Measurements from ENCODE around the gene PSTK. TPM values are rescaled to one million over a fixed set of nuclear protein-coding genes. Genes with fewer than 3 reads are reported as not detected.

Gene PSTK
- polyA plus RNA-seq, 3 donors: 3.5 to 4.7 (median 4.2) TPM

- H3K4me3 ChIP-seq (replicated peaks in 1 of 3; ENCODE audit: low read depth in 2 of 3, low read length in 3 of 3): no peak overlapping the region
- no peaks in the 10 kb centered on the region for H4K20me1 ChIP-seq (ENCODE audit: insufficient read depth, low read length)
- Mint-ChIP-seq H3K4me3 (no peak overlapping the region), H3K9me3 (peaks cover 11 to 35% (median 23%) of the 10 kb centered on the region in 7 donors), H3K4me1 (peaks cover 1% of the 10 kb centered on the region), H3K27me3 (ENCODE audit: low read depth in 3 of 3) (peaks cover 1 to 18% (median 3%) of the 10 kb centered on the region in 3 donors), H3K36me3 (no peaks in the 10 kb centered on the region), H3K27ac (no peak overlapping the region)
- H3K4me2 ChIP-seq (replicated peaks; ENCODE audit: extremely low read depth, low read length, poor library complexity, severe bottlenecking): no peak overlapping the region
- no peaks in the 10 kb centered on the region for H3K27me3 ChIP-seq (ENCODE audit: control insufficient read depth in 2 of 2, insufficient read depth in 2 of 2, low read length in 2 of 2)
- no peaks in the 10 kb centered on the region for H3K4me1 ChIP-seq (ENCODE audit: control insufficient read depth in 1 of 2, insufficient read depth in 2 of 2, low read length in 2 of 2)
- no peaks in the 10 kb centered on the region for H3K79me2 ChIP-seq (ENCODE audit: insufficient read depth, low read length)
- H3K27ac ChIP-seq (ENCODE audit: low read depth in 1 of 2, low read length in 2 of 2): no peak overlapping the region
- no peak overlapping the region for H3K9ac ChIP-seq (ENCODE audit: insufficient read depth, low read length, poor library complexity, severe bottlenecking)
- peak in 1 of 3 donors; percentile 33 for DNase-seq
- peaks cover 11 to 14% of the 10 kb centered on the region in 2 donors for H3K9me3 ChIP-seq (replicated peaks in 1 of 2; ENCODE audit: control insufficient read depth in 1 of 2, insufficient read depth in 1 of 2, low read length in 2 of 2)
- WGBS (ENCODE audit: insufficient coverage): no CpG with 5 or more reads among the region's 3 CpGs
- intact Hi-C loops (cut with micrococcal nuclease): no loop called here
- H2AFZ ChIP-seq (ENCODE audit: insufficient read depth, low read depth, low read length, poor library complexity, severe bottlenecking): no peak overlapping the region
- TF ChIP-seq, protein P1, sequence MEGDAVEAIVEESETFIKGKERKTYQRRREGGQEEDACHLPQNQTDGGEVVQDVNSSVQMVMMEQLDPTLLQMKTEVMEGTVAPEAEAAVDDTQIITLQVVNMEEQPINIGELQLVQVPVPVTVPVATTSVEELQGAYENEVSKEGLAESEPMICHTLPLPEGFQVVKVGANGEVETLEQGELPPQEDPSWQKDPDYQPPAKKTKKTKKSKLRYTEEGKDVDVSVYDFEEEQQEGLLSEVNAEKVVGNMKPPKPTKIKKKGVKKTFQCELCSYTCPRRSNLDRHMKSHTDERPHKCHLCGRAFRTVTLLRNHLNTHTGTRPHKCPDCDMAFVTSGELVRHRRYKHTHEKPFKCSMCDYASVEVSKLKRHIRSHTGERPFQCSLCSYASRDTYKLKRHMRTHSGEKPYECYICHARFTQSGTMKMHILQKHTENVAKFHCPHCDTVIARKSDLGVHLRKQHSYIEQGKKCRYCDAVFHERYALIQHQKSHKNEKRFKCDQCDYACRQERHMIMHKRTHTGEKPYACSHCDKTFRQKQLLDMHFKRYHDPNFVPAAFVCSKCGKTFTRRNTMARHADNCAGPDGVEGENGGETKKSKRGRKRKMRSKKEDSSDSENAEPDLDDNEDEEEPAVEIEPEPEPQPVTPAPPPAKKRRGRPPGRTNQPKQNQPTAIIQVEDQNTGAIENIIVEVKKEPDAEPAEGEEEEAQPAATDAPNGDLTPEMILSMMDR (IDR thresholded peaks at IDR 0.05): no peak
- H3K36me3 ChIP-seq (replicated peaks in 1 of 2; ENCODE audit: control insufficient read depth in 1 of 2, insufficient read depth in 2 of 2, low read length in 2 of 2): no peaks in the 10 kb centered on the region
Observed at GRCh38 chr10:122968698-122969097, 11.5 kb upstream of the PSTK start.

DNA sequence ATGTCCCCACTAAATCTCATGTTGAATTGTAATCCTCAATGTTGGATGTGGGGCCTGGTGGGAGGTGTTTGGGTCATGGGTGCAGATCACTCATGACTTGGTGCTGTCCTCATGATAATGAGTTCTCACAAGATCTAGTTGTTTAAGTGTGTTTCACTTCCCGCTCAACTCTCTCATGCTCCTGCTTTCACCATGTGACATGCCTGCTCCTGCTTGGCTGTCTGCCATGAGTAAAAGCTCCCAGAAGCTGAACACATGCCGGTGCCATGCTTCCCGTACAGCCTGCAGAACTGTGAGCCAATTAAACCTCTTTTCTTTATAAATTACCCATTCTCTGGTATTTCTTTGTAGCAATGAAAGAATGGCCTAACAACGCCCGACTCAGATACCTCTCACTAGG is 6.2 kb upstream of the PSTK start:
- H3K36me3 Mint-ChIP-seq: no peaks in the 10 kb centered on the region
- H3K4me2 ChIP-seq (replicated peaks; ENCODE audit: extremely low read depth, low read length, poor library complexity, severe bottlenecking): no peak overlapping the region

More for the DNA sequence above, 6.2 kb upstream of the PSTK start:
- Histone ChIP-seq H4K20me1 (ENCODE audit: insufficient read depth, low read length) (no peaks in the 10 kb centered on the region), H3K4me3 (replicated peaks in 1 of 3; ENCODE audit: low read depth in 2 of 3, low read length in 3 of 3) (no peak overlapping the region), H3K27ac (ENCODE audit: low read depth in 1 of 2, low read length in 2 of 2) (no peak overlapping the region), H3K27me3 (ENCODE audit: control insufficient read depth in 2 of 2, insufficient read depth in 2 of 2, low read length in 2 of 2) (peaks cover 3 to 6% of the 10 kb centered on the region in 2 donors), H3K4me1 (ENCODE audit: control insufficient read depth in 1 of 2, insufficient read depth in 2 of 2, low read length in 2 of 2) (no peaks in the 10 kb centered on the region), H3K9me3 (replicated peaks in 1 of 2; ENCODE audit: control insufficient read depth in 1 of 2, insufficient read depth in 1 of 2, low read length in 2 of 2) (no peaks in the 10 kb centered on the region), H2AFZ (ENCODE audit: insufficient read depth, low read depth, low read length, poor library complexity, severe bottlenecking) (no peak overlapping the region), H3K9ac (ENCODE audit: insufficient read depth, low read length, poor library complexity, severe bottlenecking) (no peak overlapping the region), H3K79me2 (ENCODE audit: insufficient read depth, low read length) (no peaks in the 10 kb centered on the region), H3K36me3 (replicated peaks in 1 of 2; ENCODE audit: control insufficient read depth in 1 of 2, insufficient read depth in 2 of 2, low read length in 2 of 2) (no peaks in the 10 kb centered on the region)
- Mint-ChIP-seq H3K4me3 (no peak overlapping the region), H3K27ac (no peak overlapping the region), H3K9me3 (peaks cover 0 to 4% (median 0%) of the 10 kb centered on the region in 7 donors), H3K4me1 (peaks cover 6% of the 10 kb centered on the region), H3K27me3 (ENCODE audit: low read depth in 3 of 3) (peaks cover 1 to 14% (median 6%) of the 10 kb centered on the region in 3 donors)
- DNase-seq: no peak
- TF ChIP-seq, protein P1 (IDR thresholded peaks at IDR 0.05): no peak
- intact Hi-C loops (cut with micrococcal nuclease): no loop called here
- 88% methylated on average over 1 of the region's 5 CpGs for WGBS (ENCODE audit: insufficient coverage)

Data from CD14-positive monocyte (primary cell).